CD4-positive, alpha-beta T cell treated with Interleukin-1 beta for 1 hour (primary cell): ENCODE measurements around the gene SUPT3H.
A peak's percentile ranks its signal among the peaks of the same experiment; 100 is the strongest.

Source experiments
- DNase-seq, 2 donors: peaks; one replicate each; pipeline ENCODE4 v3.0.0-alpha.2; 2020 to 2022

Gene SUPT3H

GRCh38 chr6:44779130-44779826, 598.5 kb downstream of the SUPT3H start:
- DNase-seq: peak in 1 of 2 donors; percentile 14
